Prostate gland (tissue), 2 donors: ENCODE results near the gene EPC2.

Experiments used
- POLR2A ChIP-seq: fragments of 450-650 bp; IDR thresholded peaks from one replicate; pipeline ENCODE4 v1.6.1; 2016; ENCODE audit warnings: antibody characterized with exemption, mild to moderate bottlenecking
- TF ChIP-seq, protein P1 (sequence below), 4 experiments: fragments of 200-600 bp in 2 of 4; fragments of 450-650 bp in 2 of 4; sonication (generic) in 2 of 4; IDR thresholded peaks; 1 replicate in 3 of 4; 2 replicates in 1 of 4; pipeline ENCODE4 v1.5.1; 2016 to 2019; ENCODE audit warnings: antibody characterized with exemption in 4 of 4, mild to moderate bottlenecking in 2 of 4, moderate library complexity in 2 of 4

DNA sequence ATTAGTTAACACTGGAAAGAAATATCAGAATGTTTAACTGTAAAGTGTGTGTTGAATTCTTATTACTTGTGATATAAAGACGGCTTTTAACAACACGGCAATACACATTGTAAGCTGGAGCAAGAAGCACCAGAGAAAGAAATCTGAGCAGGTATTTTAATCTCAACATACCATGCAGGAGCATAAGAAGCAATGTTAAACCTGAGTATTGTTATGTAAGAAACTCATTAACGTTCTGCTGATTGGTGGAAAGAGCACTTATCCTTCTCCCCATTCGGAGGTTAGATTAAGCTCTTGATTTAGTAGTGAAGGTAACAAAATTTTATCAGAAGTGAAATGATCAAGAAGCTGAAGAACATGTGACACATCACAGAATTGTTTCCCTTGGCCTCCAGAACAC, 107.4 kb downstream of the EPC2 start:
- no peak for TF ChIP-seq POLR2A
- TF ChIP-seq, protein P1, sequence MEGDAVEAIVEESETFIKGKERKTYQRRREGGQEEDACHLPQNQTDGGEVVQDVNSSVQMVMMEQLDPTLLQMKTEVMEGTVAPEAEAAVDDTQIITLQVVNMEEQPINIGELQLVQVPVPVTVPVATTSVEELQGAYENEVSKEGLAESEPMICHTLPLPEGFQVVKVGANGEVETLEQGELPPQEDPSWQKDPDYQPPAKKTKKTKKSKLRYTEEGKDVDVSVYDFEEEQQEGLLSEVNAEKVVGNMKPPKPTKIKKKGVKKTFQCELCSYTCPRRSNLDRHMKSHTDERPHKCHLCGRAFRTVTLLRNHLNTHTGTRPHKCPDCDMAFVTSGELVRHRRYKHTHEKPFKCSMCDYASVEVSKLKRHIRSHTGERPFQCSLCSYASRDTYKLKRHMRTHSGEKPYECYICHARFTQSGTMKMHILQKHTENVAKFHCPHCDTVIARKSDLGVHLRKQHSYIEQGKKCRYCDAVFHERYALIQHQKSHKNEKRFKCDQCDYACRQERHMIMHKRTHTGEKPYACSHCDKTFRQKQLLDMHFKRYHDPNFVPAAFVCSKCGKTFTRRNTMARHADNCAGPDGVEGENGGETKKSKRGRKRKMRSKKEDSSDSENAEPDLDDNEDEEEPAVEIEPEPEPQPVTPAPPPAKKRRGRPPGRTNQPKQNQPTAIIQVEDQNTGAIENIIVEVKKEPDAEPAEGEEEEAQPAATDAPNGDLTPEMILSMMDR (IDR thresholded peaks at IDR 0.05) = no peak
